H1 (cell line): Measurements from ENCODE around the gene RIPOR1. TPM values are rescaled to one million over a fixed set of nuclear protein-coding genes. Genes with fewer than 3 reads are reported as not detected.

ENCODE experiments used
- CTCF ChIA-PET: fragments of 300-600 bp; sonication (Branson Sonifier 250); formaldehyde crosslinking; loops from one replicate; lab custom pipeline; 2021; ENCODE audit not compliant: partially characterized antibody; lab: Charles Lee
- POLR2A ChIA-PET: fragments of 300-600 bp; sonication (Branson Sonifier 250); formaldehyde crosslinking; loops from one replicate; lab custom pipeline; 2021; ENCODE audit warnings: inconsistent platforms; ENCODE audit not compliant: partially characterized antibody; lab: Charles Lee
- DNase-seq, 2 experiments: peaks; one replicate each; pipeline versions ENCODE4 v3.0.0 to v3.0.0-alpha.2; 2010 to 2022; ENCODE audit warnings: low spot score in 2 of 2, low read depth in 1 of 2, mixed read lengths in 1 of 2
- FAIRE-seq: peaks from 2 replicates; lab custom pipeline; 2011; peaks lifted over from hg19 to GRCh38; lab: Jason Lieb, UNC
- H2AFZ ChIP-seq: 2 replicates; pipeline ENCODE4 v1.8.1; 2012; ENCODE audit warnings: low read length, inconsistent platforms
- H2AK5ac ChIP-seq: 2 replicates; pipeline ENCODE4 v1.6.1; 2013; ENCODE audit warnings: low read depth, low read length
- H2BK120ac ChIP-seq: replicated peaks from 2 replicates; pipeline ENCODE3; 2013; ENCODE audit warnings: low read depth, low read length, inconsistent platforms
- H2BK12ac ChIP-seq: 2 replicates; pipeline ENCODE4 v1.6.1; 2013; ENCODE audit warnings: low read depth, low read length
- H2BK15ac ChIP-seq: 2 replicates; pipeline ENCODE4 v1.6.1; 2013; ENCODE audit warnings: low read length
- H2BK20ac ChIP-seq: 2 replicates; pipeline ENCODE4 v1.6.1; 2013; ENCODE audit warnings: low read length
- H2BK5ac ChIP-seq: 2 replicates; pipeline ENCODE4 v1.6.1; 2013; ENCODE audit warnings: low read depth, low read length
- H3K14ac ChIP-seq: 2 replicates; pipeline ENCODE4 v1.6.1; 2013; ENCODE audit warnings: inconsistent platforms; ENCODE audit not compliant: insufficient read length
- H3K18ac ChIP-seq: 2 replicates; pipeline ENCODE4 v1.6.1; 2013; ENCODE audit warnings: low read length; ENCODE audit errors: extremely low read depth
- H3K23ac ChIP-seq: 2 replicates; pipeline ENCODE4 v1.6.1; 2013; ENCODE audit warnings: inconsistent platforms; ENCODE audit not compliant: insufficient read length
- H3K23me2 ChIP-seq: 2 replicates; pipeline ENCODE4 v1.6.1; 2013; ENCODE audit warnings: low read depth, low read length
- H3K27ac ChIP-seq: 2 replicates; pipeline ENCODE4 v1.6.1; 2011; ENCODE audit warnings: low read depth, low read length, inconsistent platforms
- H3K27me3 ChIP-seq, 4 experiments: replicated peaks in 1 of 4; 1 replicate in 1 of 4; 2 replicates in 3 of 4; pipeline versions ENCODE4 v1.6.1 to v1.8.1; 2011 to 2013; ENCODE audit warnings: low read length in 3 of 4, mild to moderate bottlenecking in 3 of 4, inconsistent platforms in 2 of 4, mixed read lengths in 2 of 4, moderate library complexity in 1 of 4; ENCODE audit not compliant: control insufficient read depth in 3 of 4, insufficient read depth in 3 of 4; ENCODE audit errors: extremely low read depth in 1 of 4
- H3K36me3 ChIP-seq, 4 experiments: 2 replicates each; pipeline versions ENCODE4 v1.6.1 to v1.8.1; 2011 to 2013; ENCODE audit warnings: mild to moderate bottlenecking in 4 of 4, low read length in 3 of 4, moderate library complexity in 2 of 4, control low read depth in 1 of 4, inconsistent platforms in 1 of 4; ENCODE audit not compliant: insufficient read depth in 4 of 4, control insufficient read depth in 2 of 4
- H3K4ac ChIP-seq: replicated peaks from 2 replicates; pipeline ENCODE3; 2013; ENCODE audit warnings: low read length, low read depth, mixed read lengths, inconsistent platforms; ENCODE audit not compliant: insufficient read length
- H3K4me1 ChIP-seq, 4 experiments: replicated peaks in 1 of 4; 1 replicate in 1 of 4; 2 replicates in 3 of 4; pipeline versions ENCODE4 v1.6.1 to v1.8.1; 2011 to 2013; ENCODE audit warnings: low read length in 3 of 4, inconsistent platforms in 2 of 4, mixed read lengths in 1 of 4; ENCODE audit not compliant: insufficient read depth in 4 of 4, control insufficient read depth in 3 of 4
- H3K4me2 ChIP-seq, 2 experiments: 2 replicates each; pipeline versions ENCODE4 v1.6.1 to v1.8.1; 2011 to 2013; ENCODE audit warnings: low read depth in 2 of 2, low read length in 2 of 2, control low read depth in 1 of 2, inconsistent platforms in 1 of 2, mild to moderate bottlenecking in 1 of 2; ENCODE audit not compliant: insufficient read depth in 1 of 2
- H3K4me3 ChIP-seq, 4 experiments: fragments of 200-600, 300-600 bp in 1 of 4; sonication (generic), shearing (Covaris generic), sonication (Bioruptor Twin) in 1 of 4; 2 replicates each; pipeline versions ENCODE4 v1.5.1 to v1.8.1; 2011 to 2016; ENCODE audit warnings: low read length in 4 of 4, low read depth in 3 of 4, control low read depth in 2 of 4, inconsistent platforms in 2 of 4, mild to moderate bottlenecking in 2 of 4, mixed read lengths in 1 of 4, moderate library complexity in 1 of 4; ENCODE audit not compliant: insufficient read depth in 2 of 4; ENCODE audit errors: extremely low read depth in 1 of 4
- H3K56ac ChIP-seq: replicated peaks from 2 replicates; pipeline ENCODE3; 2013; ENCODE audit warnings: low read depth, mild to moderate bottlenecking, mixed read lengths, low read length, inconsistent platforms; ENCODE audit not compliant: insufficient read length
- H3K79me1 ChIP-seq: 2 replicates; pipeline ENCODE4 v1.6.1; 2013; ENCODE audit warnings: low read depth, low read length, control low read depth
- H3K79me2 ChIP-seq, 2 experiments: 2 replicates each; pipeline versions ENCODE4 v1.6.1 to v1.8.1; 2012 to 2013; ENCODE audit warnings: low read length in 2 of 2, mild to moderate bottlenecking in 2 of 2, inconsistent platforms in 1 of 2; ENCODE audit not compliant: insufficient read depth in 2 of 2, control insufficient read depth in 1 of 2
- H3K9ac ChIP-seq, 4 experiments: replicated peaks in 1 of 4; 1 replicate in 1 of 4; 2 replicates in 3 of 4; pipeline versions ENCODE4 v1.6.1 to v1.8.1; 2011 to 2013; ENCODE audit warnings: low read depth in 3 of 4, low read length in 3 of 4, control low read depth in 2 of 4, mild to moderate bottlenecking in 2 of 4, moderate library complexity in 2 of 4, inconsistent platforms in 1 of 4; ENCODE audit errors: extremely low read depth in 1 of 4
- H3K9me3 ChIP-seq, 2 experiments: 2 replicates each; pipeline versions ENCODE4 v1.6.1 to v1.8.1; 2012 to 2013; ENCODE audit warnings: mild to moderate bottlenecking in 2 of 2, moderate library complexity in 2 of 2, control low read depth in 1 of 2, inconsistent platforms in 1 of 2, low read depth in 1 of 2, low read length in 1 of 2, mixed read lengths in 1 of 2; ENCODE audit not compliant: insufficient read depth in 2 of 2
- H4K20me1 ChIP-seq, 2 experiments: replicated peaks in 1 of 2; 2 replicates each; pipeline versions ENCODE3 to v1.8.1; 2011 to 2013; ENCODE audit warnings: inconsistent platforms in 2 of 2, low read length in 2 of 2, mild to moderate bottlenecking in 1 of 2; ENCODE audit not compliant: insufficient read depth in 2 of 2, control insufficient read depth in 1 of 2
- H4K5ac ChIP-seq: 2 replicates; pipeline ENCODE4 v1.6.1; 2013; ENCODE audit warnings: low read length, low read depth, mixed read lengths, inconsistent platforms; ENCODE audit not compliant: insufficient read length
- H4K8ac ChIP-seq: 2 replicates; pipeline ENCODE4 v1.8.0; 2013; ENCODE audit warnings: mild to moderate bottlenecking, moderate library complexity, low read length, inconsistent platforms; ENCODE audit not compliant: insufficient read depth; ENCODE audit errors: extremely low read depth
- H4K91ac ChIP-seq: replicated peaks from 2 replicates; pipeline ENCODE3; 2013; ENCODE audit warnings: low read length, mixed read lengths, inconsistent platforms; ENCODE audit not compliant: insufficient read length
- ASH2L ChIP-seq: fragments of 200-600, 300-600 bp; sonication (generic); IDR thresholded peaks from one replicate; pipeline ENCODE4 v1.7.1; 2017; ENCODE audit warnings: low read length
- CEBPB ChIP-seq: IDR thresholded peaks from 2 replicates; pipeline ENCODE4 v1.6.1; 2012; ENCODE audit warnings: low read depth, low read length
- CHD2 ChIP-seq: IDR thresholded peaks from 2 replicates; pipeline ENCODE4 v1.6.1; 2012; ENCODE audit warnings: low read length, improper control_type of control experiment
- EGR1 ChIP-seq: IDR thresholded peaks from 2 replicates; pipeline ENCODE4 v1.6.1; 2011; ENCODE audit warnings: low read depth, low read length, borderline replicate concordance
- EZH2 ChIP-seq: fragments of 200-600 bp; sonication (generic); IDR thresholded peaks from 2 replicates; pipeline ENCODE4 v1.7.1; 2012; ENCODE audit warnings: low read depth, mild to moderate bottlenecking, moderate library complexity, low read length, inconsistent platforms; ENCODE audit not compliant: severe bottlenecking
- FOSL1 ChIP-seq: IDR thresholded peaks from 2 replicates; pipeline ENCODE4 v1.6.1; 2011; ENCODE audit warnings: mild to moderate bottlenecking, low read depth, low read length, moderate library complexity; ENCODE audit not compliant: insufficient read depth
- JUND ChIP-seq: IDR thresholded peaks from 2 replicates; pipeline ENCODE4 v1.6.1; 2011; ENCODE audit warnings: mild to moderate bottlenecking, improper control_type of control experiment, low read length
- PHF8 ChIP-seq: fragments of 200-600 bp; sonication (generic); conservative IDR thresholded peaks from 2 replicates; pipeline ENCODE4 v1.7.1; 2012; ENCODE audit warnings: low read depth, mild to moderate bottlenecking, inconsistent platforms, low read length, moderate library complexity
- TCF12 ChIP-seq: IDR thresholded peaks from 2 replicates; pipeline ENCODE4 v1.6.1; 2011; ENCODE audit warnings: low read depth, mild to moderate bottlenecking, low read length
- TEAD4 ChIP-seq: IDR thresholded peaks from 2 replicates; pipeline ENCODE4 v1.6.1; 2012; ENCODE audit warnings: low read depth, low read length, inconsistent platforms, mixed read lengths
- whole genome bisulfite sequencing, 2 experiments: shearing (Covaris generic) in 1 of 2; methylation state at CpG; one replicate each; pipeline versions ENCODE4 v1.1.6 to v1.1.7; 2013 to 2015; ENCODE audit warnings: low lambda C conversion rate in 2 of 2, mixed read lengths in 2 of 2, inconsistent platforms in 1 of 2, low coverage in 1 of 2, missing lambda C conversion rate in 1 of 2; ENCODE audit not compliant: insufficient replicate concordance in 2 of 2, insufficient coverage in 1 of 2, insufficient read length in 1 of 2; ENCODE audit errors: extremely low coverage in 1 of 2, missing lambda C conversion rate in 1 of 2; 5-methylcytosine and 5-hydroxymethylcytosine counted together
- polyA plus RNA-seq, 7 experiments: library from polyadenylated mRNA; depleted of rRNA in 3 of 7; stranded (reverse) in 5 of 7; unstranded in 2 of 7; fragments of >200 nt in 5 of 7; fragments of 200-250 nt in 2 of 7; gene quantifications; 1 replicate in 5 of 7; 2 replicates in 1 of 7; 4 replicates in 1 of 7; pipeline versions ENCODE4 v1.2.1 to v1.2.3, GENCODE V29; 2011 to 2013; ENCODE audit warnings: missing spikeins in 2 of 7, mixed read lengths in 2 of 7
- total RNA-seq: library from RNA; stranded (reverse); fragmentation: NEBNext Ultra II Directional; extraction: Animal tissue kit (Norgen Biotek cat#: 25700); gene quantifications from 2 replicates; pipeline ENCODE4 v1.2.1, GENCODE V29; 2021
- TF ChIP-seq, protein P1 (sequence below): IDR thresholded peaks from 2 replicates; pipeline ENCODE4 v1.6.1; 2012; ENCODE audit warnings: low read length, inconsistent platforms

The RIPOR1 gene
- total and polyA plus RNA-seq, 2 of the 8 experiments (the other 6 are each of a cell fraction or from before 2014, with no cell fraction given): 2.7 to 10.1 TPM

DNA sequence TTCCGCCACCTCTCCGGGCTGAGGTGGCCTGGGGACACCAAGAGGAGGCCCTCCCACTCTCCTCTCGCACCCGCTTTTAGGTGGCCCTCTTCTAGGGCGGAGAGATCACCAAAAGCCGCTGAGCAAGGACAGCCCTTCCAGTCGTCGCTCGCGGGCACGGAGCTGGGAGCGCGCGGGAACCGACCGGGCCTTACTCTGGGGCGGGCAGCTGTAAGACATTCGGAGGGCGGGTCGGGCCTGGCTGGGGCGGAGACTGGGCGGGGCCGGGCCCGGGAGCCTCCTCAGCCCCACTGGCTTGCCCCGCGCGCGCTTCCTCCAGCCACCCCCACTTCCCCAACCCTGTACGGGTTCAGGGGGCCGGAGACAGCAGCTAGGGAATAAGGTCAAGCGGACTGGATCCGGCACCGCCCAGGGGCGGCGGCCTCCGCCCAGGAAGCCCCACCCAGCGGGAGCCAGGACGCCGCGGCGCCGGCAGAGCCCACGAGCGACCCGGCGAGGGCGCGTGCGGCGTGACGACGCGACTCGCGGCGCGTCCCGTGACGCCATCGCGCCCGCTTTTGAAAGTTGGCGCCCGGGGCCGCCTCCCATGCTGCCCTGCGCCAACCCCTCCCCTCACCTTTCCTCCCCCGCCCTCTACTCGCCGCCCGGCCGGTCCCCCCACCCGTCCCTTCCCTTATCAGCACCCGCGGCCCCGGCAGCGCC lies 33.3 kb downstream of the RIPOR1 start:
- H3K23me2 ChIP-seq: peaks cover 3% of the 10 kb centered on the region
- peak overlapping the region; percentile 100 for H4K8ac ChIP-seq
- peaks cover 0 to 7% (median 1%) of the 10 kb centered on the region in 4 experiments; a peak in 4 of 7 replicates for H3K4me1 ChIP-seq
- H3K23ac ChIP-seq: no peak overlapping the region
- no peak overlapping the region for H2AK5ac ChIP-seq
- peak overlapping the region; percentile 81 to 92 for H3K4me2 ChIP-seq
- POLR2A ChIA-PET: interaction anchor here (0.7 to 8.4 kb wide), 28 partner anchors 9 to 339 kb away, joined by 3 to 105 read pairs (median 5); partner anchors contain the start of genes ACD, ATP6V0D1, C16orf86 and CARMIL2
- H2BK12ac ChIP-seq: no peak overlapping the region
- H3K27ac ChIP-seq: peak overlapping the region; percentile 96
- peak overlapping the region; percentile 65 for H4K5ac ChIP-seq
- CTCF ChIA-PET: interaction anchor here (0.6 to 10.4 kb wide), 15 partner anchors 14 to 102 kb away, joined by 3 to 108 read pairs (median 4); no protein-coding TSS in a partner anchor
- no peaks in the 10 kb centered on the region for H3K9me3 ChIP-seq
- H3K79me2 ChIP-seq: peaks cover 13 to 56% of the 10 kb centered on the region in 2 experiments
- H2BK120ac ChIP-seq: no peak overlapping the region
- peak overlapping the region; percentile 72 to 100 (median 94) for H3K9ac ChIP-seq
- H2AFZ ChIP-seq: no peak overlapping the region
- H3K14ac ChIP-seq: no peak overlapping the region
- H3K18ac ChIP-seq: peak overlapping the region; percentile 56
- no peak overlapping the region for H3K4ac ChIP-seq
- H3K56ac ChIP-seq: peak overlapping the region; percentile 27
- peaks cover 10% of the 10 kb centered on the region for H3K79me1 ChIP-seq
- peak overlapping the region; percentile 76 to 88 (median 82) for H3K4me3 ChIP-seq
- FAIRE-seq: no peak
- peak; percentile 72 to 93 for DNase-seq
- H3K27me3 ChIP-seq: no peaks in the 10 kb centered on the region
- WGBS, 2 experiments: 1% methylated on average over 25 of the region's 76 CpGs; no CpG with 5 or more reads in 1 of the 2 experiments
- no peak overlapping the region for H2BK20ac ChIP-seq
- H3K36me3 ChIP-seq: no peaks in the 10 kb centered on the region
- peaks cover 0 to 2% of the 10 kb centered on the region in 2 experiments for H4K20me1 ChIP-seq
- peak overlapping the region; percentile 9; the same call in 1 of the 2 replicates for H2BK5ac ChIP-seq
- H2BK15ac ChIP-seq: no peak overlapping the region
- peak overlapping the region; percentile 54 for H4K91ac ChIP-seq
- peak; percentile 70 for TF ChIP-seq ASH2L
- TF ChIP-seq FOSL1: no peak
- no peak for TF ChIP-seq JUND
- no peak for TF ChIP-seq EGR1
- TF ChIP-seq TCF12: 0 out of 2 replicates have a peak, but pooled peaks have one; percentile 30
- TF ChIP-seq CHD2: no peak
- 0 out of 2 replicates have a peak, but pooled peaks have one; percentile 2 for TF ChIP-seq CEBPB
- no peak for TF ChIP-seq EZH2
- TF ChIP-seq PHF8: peak; percentile 82; the same call in 1 of the 2 replicates
- TF ChIP-seq, protein P1, sequence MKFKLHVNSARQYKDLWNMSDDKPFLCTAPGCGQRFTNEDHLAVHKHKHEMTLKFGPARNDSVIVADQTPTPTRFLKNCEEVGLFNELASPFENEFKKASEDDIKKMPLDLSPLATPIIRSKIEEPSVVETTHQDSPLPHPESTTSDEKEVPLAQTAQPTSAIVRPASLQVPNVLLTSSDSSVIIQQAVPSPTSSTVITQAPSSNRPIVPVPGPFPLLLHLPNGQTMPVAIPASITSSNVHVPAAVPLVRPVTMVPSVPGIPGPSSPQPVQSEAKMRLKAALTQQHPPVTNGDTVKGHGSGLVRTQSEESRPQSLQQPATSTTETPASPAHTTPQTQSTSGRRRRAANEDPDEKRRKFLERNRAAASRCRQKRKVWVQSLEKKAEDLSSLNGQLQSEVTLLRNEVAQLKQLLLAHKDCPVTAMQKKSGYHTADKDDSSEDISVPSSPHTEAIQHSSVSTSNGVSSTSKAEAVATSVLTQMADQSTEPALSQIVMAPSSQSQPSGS: no peak
- no peak for TF ChIP-seq TEAD4
